ENCODE measurements around the gene CLDN18. TPM values are rescaled to one million over a fixed set of nuclear protein-coding genes. Genes with fewer than 3 reads are reported as not detected.

The CLDN18 gene
- total and polyA plus RNA-seq, 9 of the 15 experiments (the other 6 are each of a cell fraction or from before 2014, with no cell fraction given): 0.11 TPM; not detected in 8

- Histone ChIP-seq H2AFZ (ENCODE audit: low read depth, low read length) (no peak overlapping the region), H3K9me1 (ENCODE audit: control insufficient read depth, insufficient read depth, low read length) (no peaks in the 10 kb centered on the region), H3K27me3 (ENCODE audit: control insufficient read depth in 2 of 2, insufficient read depth in 2 of 2, low read length in 2 of 2) (no peaks in the 10 kb centered on the region), H3K4me2 (ENCODE audit: insufficient read depth, low read length) (no peak overlapping the region), H3K4me3 (no peak overlapping the region), H3K79me2 (ENCODE audit: control insufficient read depth, insufficient read depth, low read length) (no peaks in the 10 kb centered on the region), H4K20me1 (replicated peaks; ENCODE audit: control insufficient read depth, insufficient read depth, low read length) (no peaks in the 10 kb centered on the region), H3K36me3 (ENCODE audit: control insufficient read depth, insufficient read depth, low read length) (no peaks in the 10 kb centered on the region), H3K27ac (ENCODE audit: extremely low read depth, low read depth, low read length) (no peak overlapping the region), H3K4me1 (replicated peaks in 1 of 2; ENCODE audit: control insufficient read depth in 2 of 2, insufficient read depth in 2 of 2, low read length in 2 of 2) (no peaks in the 10 kb centered on the region), H3K9me3 (replicated peaks; ENCODE audit: control insufficient read depth, insufficient read depth, low read depth, low read length) (no peaks in the 10 kb centered on the region), H3K9ac (ENCODE audit: insufficient read depth in 1 of 2, low read depth in 2 of 2, low read length in 2 of 2) (no peak overlapping the region)
- POLR2A ChIA-PET: interaction anchor here (0.9 kb wide), 1 partner anchor 14 kb away, joined by 4 read pairs; no protein-coding TSS in a partner anchor
- WGBS (ENCODE audit: insufficient coverage, low coverage, missing lambda C conversion rate): 3% methylated on average over 5 of the region's 5 CpGs
- ATAC-seq (no peak), DNase-seq (ENCODE audit: extremely low read depth in 1 of 4, low spot score in 3 of 4) (no peak), FAIRE-seq (no peak)
- BruUV-seq (replicated peaks): no TSS peak
- no peak for TF ChIP-seq BRF1 (IDR thresholded peaks at IDR 0.05; ENCODE audit: borderline replicate concordance, extremely low read depth, insufficient read length)
- no peak for TF ChIP-seq TAF7 (tag; IDR thresholded peaks at IDR 0.05)
- TF ChIP-seq SMARCA5 (IDR thresholded peaks at IDR 0.05): no peak
- no peak for TF ChIP-seq RNF2 (IDR thresholded peaks at IDR 0.05)
- no peak for TF ChIP-seq ZNF175 (CRISPR knock-in tag; IDR thresholded peaks at IDR 0.05; ENCODE audit: low read depth)
- TF ChIP-seq ZNF232 (CRISPR knock-in tag; IDR thresholded peaks at IDR 0.05): no peak
- in situ Hi-C loops (cut with MboI): no loop called here
- intact Hi-C loops (cut with micrococcal nuclease): no loop called here
- CTCF ChIA-PET (ENCODE audit: low intra/inter-chr PET ratio): no interaction called here
These were observed 37.7 kb downstream of the CLDN18 start for GRCh38 chr3:138047596-138048158.
